Retinal pigment epithelial cell (primary cell): ENCODE data around the gene CES4A.

Experiments used
- DNase-seq: peaks from one replicate; pipeline ENCODE4 v3.0.0-alpha.2; 2010; ENCODE audit warnings: low read depth
- H3K4me3 ChIP-seq: 2 replicates; pipeline ENCODE4 v1.5.1; 2011; ENCODE audit warnings: mild to moderate bottlenecking, low read length, control low read depth, moderate library complexity
- TF ChIP-seq, protein P1 (sequence below): conservative IDR thresholded peaks from 2 replicates; pipeline ENCODE4 v1.5.1; 2011; ENCODE audit warnings: low read depth, low read length, control low read depth, inconsistent platforms

CES4A gene

GRCh38 chr16:67055712-67056487, 67.5 kb downstream of the CES4A start:
- H3K4me3 ChIP-seq = no peak overlapping the region
- peak; percentile 13 for DNase-seq
- TF ChIP-seq, protein P1, sequence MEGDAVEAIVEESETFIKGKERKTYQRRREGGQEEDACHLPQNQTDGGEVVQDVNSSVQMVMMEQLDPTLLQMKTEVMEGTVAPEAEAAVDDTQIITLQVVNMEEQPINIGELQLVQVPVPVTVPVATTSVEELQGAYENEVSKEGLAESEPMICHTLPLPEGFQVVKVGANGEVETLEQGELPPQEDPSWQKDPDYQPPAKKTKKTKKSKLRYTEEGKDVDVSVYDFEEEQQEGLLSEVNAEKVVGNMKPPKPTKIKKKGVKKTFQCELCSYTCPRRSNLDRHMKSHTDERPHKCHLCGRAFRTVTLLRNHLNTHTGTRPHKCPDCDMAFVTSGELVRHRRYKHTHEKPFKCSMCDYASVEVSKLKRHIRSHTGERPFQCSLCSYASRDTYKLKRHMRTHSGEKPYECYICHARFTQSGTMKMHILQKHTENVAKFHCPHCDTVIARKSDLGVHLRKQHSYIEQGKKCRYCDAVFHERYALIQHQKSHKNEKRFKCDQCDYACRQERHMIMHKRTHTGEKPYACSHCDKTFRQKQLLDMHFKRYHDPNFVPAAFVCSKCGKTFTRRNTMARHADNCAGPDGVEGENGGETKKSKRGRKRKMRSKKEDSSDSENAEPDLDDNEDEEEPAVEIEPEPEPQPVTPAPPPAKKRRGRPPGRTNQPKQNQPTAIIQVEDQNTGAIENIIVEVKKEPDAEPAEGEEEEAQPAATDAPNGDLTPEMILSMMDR = no peak
